Activated CD4-positive, alpha-beta T cell treated with anti-CD3 and anti-CD28 coated beads, Interleukin-2, Interleukin-6, amounts not matched to agents 100 ng/mL and 50 ng/mL, durations not matched to agents 16 hours and 8 hours (primary cell): ENCODE data around the gene ZNF276.
"Not testable (repeated sequence)": the region's sequence is repeated elsewhere in the genome, so short reads cannot be mapped to it uniquely, and the experiment has no call there.

Experiments used
- DNase-seq: peaks from one replicate; pipeline ENCODE4 v3.0.0-alpha.2; 2020

ZNF276 gene

GRCh38 chr16:89720813-89721545 lies at the start of gene ZNF276, which contains the start of gene VPS9D1:
TSS of gene ZNF276 (plus strand) at chr16:89721537. CDS start at chr16:89721641, 104 bp downstream.
TSS of gene VPS9D1 (minus strand) at chr16:89720898. CDS start at chr16:89720861, 37 bp downstream.
- DNase-seq: peak; percentile 87

GRCh38 chr16:89671565-89671964 lies 49.8 kb upstream of the ZNF276 start:
- DNase-seq: not testable (repeated sequence)

- DNase-seq: no peak
Measured at GRCh38 chr16:89672177-89672941, 49.0 kb upstream of the ZNF276 start.

GRCh38 chr16:89678258-89678657 lies 43.1 kb upstream of the ZNF276 start:
- no peak for DNase-seq

- DNase-seq: no peak
Measured at GRCh38 chr16:89685916-89686315, 35.4 kb upstream of the ZNF276 start.

GRCh38 chr16:89686520-89687091 lies 34.7 kb upstream of the ZNF276 start, which contains the start of gene CDK10:
TSS of gene CDK10 (plus strand) at chr16:89686689. CDS start at chr16:89686711, 22 bp downstream.
- peak; percentile 94 for DNase-seq

GRCh38 chr16:89687092-89687940 lies 34.0 kb upstream of the ZNF276 start:
- peak; percentile 25 for DNase-seq

GRCh38 chr16:89688395-89688794 lies 32.9 kb upstream of the ZNF276 start:
- no peak for DNase-seq

- no peak for DNase-seq
Measured at GRCh38 chr16:89689142-89689541, 32.2 kb upstream of the ZNF276 start.

- not testable (repeated sequence) for DNase-seq
Measured at GRCh38 chr16:89689621-89690020, 31.7 kb upstream of the ZNF276 start.

- DNase-seq: no peak
Measured at GRCh38 chr16:89690392-89690901, 30.9 kb upstream of the ZNF276 start.

- no peak for DNase-seq
Measured at GRCh38 chr16:89691231-89691985, 29.9 kb upstream of the ZNF276 start.

- no peak for DNase-seq
Measured at GRCh38 chr16:89691986-89692569, 29.3 kb upstream of the ZNF276 start.

- DNase-seq: no peak
Measured at GRCh38 chr16:89693289-89693731, 28.0 kb upstream of the ZNF276 start.

GRCh38 chr16:89693931-89694783 lies 27.2 kb upstream of the ZNF276 start:
- no peak for DNase-seq

- DNase-seq: not testable (repeated sequence)
Measured at GRCh38 chr16:89694784-89695085, 26.6 kb upstream of the ZNF276 start.

- DNase-seq: no peak
Measured at GRCh38 chr16:89695086-89695874, 26.1 kb upstream of the ZNF276 start.

GRCh38 chr16:89695875-89696669 lies 25.3 kb upstream of the ZNF276 start:
- DNase-seq: no peak
